Glomerular endothelial cell (primary cell): ENCODE data around the gene FANCI. TPM values are rescaled to one million over a fixed set of nuclear protein-coding genes. Genes with fewer than 3 reads are reported as not detected.
"Not testable (repeated sequence)": the region's sequence is repeated elsewhere in the genome, so short reads cannot be mapped to it uniquely, and the experiment has no call there.

Experiments
- DNase-seq: peaks from one replicate; pipeline ENCODE4 v3.0.0-alpha.2; 2011; ENCODE audit warnings: low read depth, low spot score; ENCODE audit errors: extremely low read depth
- total RNA-seq: library from RNA; depleted of rRNA; stranded (reverse); fragments of >200 nt; gene quantifications from 2 replicates; pipeline ENCODE4 v1.2.3, GENCODE V29; 2015

FANCI gene
- total RNA-seq, 1 donor from 2014 or later: 14.6 TPM

- DNase-seq: no peak
Measured at GRCh38 chr15:89221543-89221942, 22.2 kb upstream of the FANCI start, which contains the start of gene RLBP1. RLBP1 (minus strand) TSS chr15:89221579; CDS start chr15:89218975, 2,604 bp downstream.

DNA sequence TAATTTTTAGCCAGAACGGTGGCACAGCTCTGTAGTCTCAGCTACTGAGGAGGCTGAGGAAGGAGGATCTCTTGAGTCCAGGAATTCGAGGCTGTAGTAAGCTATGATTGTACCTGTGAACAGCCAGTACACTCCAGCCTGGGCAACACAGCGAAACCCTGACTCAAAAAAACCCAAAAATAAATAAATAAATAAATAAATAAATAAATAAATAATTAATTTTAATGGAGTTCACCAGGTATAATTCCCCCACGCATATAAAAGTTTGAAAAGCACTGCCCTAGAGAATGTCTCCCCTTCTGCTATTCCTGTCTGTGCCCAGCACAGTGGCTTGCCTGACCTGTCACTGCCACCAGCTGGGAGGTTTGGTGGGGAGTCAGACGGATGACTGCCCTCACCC is 18.2 kb upstream of the FANCI start:
- DNase-seq: no peak

GRCh38 chr15:89226359-89227221 is 17.2 kb upstream of the FANCI start:
- no peak for DNase-seq

GRCh38 chr15:89227425-89227824 is 16.4 kb upstream of the FANCI start:
- no peak for DNase-seq

DNA sequence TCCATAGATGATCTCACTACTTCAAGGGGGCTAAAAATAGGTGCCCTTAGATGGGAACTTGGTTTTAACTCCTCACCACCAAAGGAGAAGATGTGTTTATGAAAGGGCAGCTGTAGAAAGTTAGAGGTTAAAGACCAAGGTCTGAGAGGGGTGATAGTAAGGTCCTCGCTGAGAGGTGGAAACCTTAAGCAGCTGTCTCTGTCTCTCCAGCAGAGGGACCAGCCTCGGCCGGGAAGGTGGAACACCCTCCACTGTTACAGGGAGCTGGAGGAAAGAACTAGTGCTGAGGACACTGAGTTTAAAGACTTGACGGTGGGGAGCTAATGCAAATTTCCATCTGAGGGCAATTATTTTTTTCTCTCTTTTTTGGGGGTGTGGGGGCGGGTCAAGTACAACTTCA is 13.5 kb upstream of the FANCI start:
- DNase-seq: no peak

DNA sequence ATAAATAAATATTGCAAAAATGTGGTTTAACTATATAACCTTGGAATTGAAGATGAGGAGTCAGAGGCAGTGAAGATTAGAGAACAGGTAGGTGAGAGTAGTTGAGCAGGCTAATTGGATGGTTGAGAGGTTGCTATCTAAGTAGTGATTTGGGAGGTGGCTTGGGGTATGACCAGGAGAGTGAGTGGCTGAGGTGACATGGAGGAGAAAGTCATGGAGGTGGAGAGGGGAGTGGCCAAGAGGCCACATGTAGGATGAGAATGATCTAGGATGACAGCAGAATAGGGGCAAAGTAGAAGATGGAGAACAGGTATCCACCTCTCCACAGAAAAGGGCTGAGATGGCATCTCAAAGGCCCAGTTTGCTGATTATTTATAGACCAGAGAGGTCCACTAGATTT is 11.9 kb upstream of the FANCI start:
- DNase-seq: no peak

DNA sequence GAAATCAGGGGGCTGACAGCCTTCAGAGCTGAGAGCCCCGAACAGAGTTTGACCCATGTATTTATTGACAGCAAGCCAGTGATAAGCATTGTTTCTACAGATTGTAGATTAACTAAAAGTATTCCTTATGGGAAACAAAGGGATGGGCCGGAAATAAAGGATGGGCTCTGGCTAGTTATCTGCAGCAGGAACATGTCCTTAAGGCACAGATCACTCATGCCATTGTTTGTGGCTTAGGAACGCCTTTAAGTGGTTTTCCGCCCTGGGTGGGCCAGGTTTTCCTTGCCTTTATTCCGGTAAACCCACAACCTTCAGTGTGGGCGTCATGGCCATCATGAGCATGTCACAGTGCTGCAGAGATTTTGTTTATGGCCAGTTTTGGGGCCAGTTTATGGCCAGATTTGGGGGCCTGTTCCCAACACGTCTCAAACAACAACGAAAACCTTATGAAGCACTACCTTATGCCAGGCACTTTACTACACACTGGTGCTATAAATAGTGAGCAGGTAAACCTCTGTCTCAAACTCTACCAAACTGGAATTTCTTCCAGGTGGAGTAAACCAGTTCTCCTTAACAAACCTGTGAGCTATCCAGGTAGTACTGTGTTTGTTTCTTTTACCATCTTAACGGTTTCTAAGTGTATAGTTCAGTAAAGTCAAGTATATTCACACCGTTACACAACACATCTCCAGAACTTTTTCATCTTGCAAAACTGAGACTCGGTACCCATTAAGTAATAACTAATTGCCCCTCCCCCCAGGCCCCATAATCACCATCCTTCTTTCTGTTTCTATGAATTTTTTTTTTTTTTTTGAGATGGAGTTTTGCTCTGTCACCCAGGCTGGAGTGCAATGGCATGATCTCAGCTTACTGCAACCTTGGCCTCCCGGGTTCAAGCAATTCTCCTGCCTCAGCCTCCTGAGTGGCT is 3.6 kb upstream of the FANCI start:
- not testable (repeated sequence) for DNase-seq

DNA sequence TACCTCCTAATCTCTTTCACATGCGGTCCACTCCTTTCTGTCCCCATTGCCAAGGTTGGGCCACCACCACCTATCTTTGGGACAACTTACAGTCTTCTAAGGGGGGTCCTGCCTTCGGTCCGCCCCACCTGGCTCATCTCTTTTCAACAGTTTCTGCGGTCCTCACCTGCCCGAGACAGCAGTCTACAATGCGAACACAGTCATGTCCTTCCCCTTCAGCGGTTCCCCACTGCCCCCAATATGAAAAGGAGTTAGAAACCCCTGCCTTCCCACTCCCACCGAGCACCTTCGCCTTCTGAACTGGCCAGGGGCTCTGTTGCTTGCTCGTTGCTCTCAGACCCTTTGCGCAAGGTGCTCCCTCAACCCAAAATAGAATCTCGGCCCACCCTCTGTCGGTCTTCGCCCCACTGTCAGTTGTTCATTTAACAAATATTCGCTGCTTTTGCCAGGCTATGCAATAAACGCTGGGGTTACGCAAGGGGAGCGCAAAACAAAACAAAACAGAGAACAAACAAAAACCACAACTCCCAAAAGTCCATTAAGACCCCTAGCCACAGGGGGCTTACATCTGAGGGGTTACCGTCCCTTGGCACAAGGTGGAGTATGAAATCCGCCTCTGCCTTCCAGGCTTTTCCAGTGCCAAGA is 611 bp upstream of the FANCI start:
- no peak for DNase-seq

GRCh38 chr15:89244574-89244903 is 760 bp downstream of the FANCI start:
- DNase-seq: no peak

GRCh38 chr15:89247446-89247845 is 3.7 kb downstream of the FANCI start:
- DNase-seq: no peak

GRCh38 chr15:89248584-89248983 is 4.8 kb downstream of the FANCI start:
- no peak for DNase-seq

DNA sequence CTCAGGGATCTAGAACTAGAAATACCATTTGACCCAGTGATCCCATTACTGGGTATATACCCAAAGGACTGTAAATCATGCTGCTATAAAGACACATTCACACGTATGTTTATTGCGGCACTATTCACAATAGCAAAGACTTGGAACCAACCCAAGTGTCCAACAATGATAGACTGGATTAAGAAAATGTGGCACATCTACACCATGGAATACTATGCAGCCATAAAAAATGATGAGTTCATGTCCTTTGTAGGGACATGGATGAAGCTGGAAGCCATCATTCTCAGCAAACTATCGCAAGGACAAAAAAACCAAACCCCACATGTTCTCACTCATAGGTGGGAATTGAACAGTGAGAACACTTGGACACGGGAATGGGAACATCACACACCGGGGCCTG is 6.4 kb downstream of the FANCI start:
- DNase-seq: not testable (repeated sequence)

DNA sequence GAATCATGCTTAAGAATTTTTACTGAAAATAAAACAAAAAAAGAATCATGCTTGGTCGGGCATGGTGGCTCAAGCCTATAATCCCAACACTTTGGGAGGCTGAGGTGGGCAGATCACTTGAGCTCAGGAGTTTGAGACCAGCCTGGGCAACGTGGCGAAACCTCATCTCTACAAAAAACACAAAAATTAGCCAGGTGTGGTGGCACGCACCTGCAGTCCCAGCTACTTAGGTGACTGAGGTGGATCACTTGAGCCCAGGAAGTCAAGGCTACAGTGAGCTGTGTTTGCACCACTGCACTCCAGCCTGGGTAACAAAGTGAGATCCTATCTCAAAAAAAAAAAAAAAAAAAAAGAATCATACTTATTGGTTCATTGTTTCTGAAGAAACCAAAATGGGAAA is 33.5 kb downstream of the FANCI start:
- not testable (repeated sequence) for DNase-seq

DNA sequence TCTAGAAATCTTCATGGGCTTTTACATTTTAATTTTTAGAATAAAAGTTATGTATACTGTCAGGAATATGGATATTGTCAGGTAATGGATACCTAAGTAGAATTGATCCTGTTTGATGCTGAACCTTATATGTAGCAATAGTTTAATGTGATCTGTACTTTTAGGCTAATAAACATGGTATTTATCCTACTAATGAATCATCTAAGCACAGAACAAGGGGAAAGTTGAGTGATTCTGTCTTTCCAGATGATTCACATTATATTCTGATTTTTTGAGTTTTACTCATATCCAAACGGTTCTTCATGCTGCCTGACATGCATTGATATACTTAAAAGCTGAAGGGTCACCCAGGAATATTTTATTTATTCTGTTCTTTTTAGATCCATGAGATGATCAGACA is 34.5 kb downstream of the FANCI start:
- DNase-seq: no peak

DNA sequence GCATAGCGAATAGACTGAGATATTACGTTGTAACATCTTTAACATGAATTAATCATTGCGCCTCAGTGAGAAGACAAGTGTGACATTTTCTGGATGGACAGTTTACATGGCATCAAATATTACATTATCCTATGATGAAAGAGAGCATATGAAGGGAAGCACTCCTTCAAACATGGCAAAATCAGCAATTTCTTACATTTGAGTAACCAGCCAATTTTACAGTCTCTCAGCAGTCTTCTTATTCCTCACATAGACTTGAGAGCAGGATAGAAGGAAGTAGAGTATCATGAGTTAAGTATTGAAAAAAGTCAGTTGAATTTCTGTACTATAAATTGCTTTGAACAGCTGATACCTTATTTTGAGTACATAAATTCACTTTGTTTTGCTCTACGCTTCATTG is 38.9 kb downstream of the FANCI start:
- no peak for DNase-seq

DNA sequence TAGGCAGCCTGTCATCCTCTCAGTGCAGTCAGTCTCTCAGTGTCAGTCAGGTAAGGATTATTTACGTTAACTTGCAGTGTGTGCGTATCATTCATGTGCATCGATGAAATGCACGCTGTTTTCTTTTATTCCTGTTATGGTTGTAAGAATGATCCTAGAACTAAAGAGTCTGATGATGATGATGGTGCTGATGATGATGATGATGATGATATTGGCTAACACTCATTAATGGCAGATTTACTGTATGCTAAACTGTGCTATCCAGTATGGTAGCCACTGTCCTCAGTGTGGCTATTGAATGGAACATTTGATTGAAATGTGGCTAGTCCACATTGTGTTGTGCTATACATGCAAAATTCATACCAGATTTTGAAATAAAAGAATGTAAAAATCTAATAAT is 39.4 kb downstream of the FANCI start:
- no peak for DNase-seq

DNA sequence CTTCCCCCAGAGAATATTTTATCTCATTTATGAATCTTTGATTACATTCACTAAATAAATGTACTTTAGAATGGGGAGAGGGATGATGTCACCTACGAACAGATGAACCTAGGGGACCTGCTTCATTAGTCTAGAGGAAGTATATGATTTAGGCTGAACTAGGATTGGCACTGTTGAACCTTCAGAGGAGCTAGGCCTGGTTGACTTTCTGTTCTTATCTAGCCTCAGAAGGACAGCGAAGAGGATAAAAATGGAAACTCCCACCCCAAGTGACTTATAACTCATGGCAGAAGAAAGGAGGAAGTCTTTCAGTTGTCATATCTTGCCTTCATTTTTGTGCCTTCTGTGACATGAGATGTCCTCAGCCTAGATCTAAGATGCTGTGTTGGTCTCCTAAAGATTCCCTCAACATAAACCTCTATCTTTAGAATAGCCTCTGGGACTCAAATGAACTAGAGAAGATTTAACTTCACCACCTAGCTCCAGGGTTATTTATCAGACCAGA is 48.2 kb downstream of the FANCI start:
- no peak for DNase-seq

- DNase-seq: no peak
Measured at GRCh38 chr15:89293012-89293411, 49.2 kb downstream of the FANCI start.

DNA sequence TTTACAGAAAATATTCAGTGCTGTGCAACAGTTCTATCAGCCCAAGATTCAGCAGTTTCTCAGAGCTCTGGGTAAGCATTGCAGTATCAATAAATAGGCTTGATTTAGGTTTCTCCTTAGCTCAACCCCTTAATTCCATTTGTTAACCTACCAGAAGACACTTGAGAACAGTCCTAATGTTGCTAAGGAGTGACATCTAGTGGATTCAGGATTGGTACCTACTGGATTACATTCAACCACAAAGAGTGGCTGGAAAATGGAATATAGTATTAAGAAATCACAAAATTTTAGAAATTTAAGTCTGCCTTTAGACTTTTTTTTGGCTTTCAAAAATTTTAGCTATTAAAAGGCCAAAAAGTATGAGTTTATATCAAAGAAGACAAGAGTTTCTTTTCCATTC is 56.1 kb downstream of the FANCI start:
- DNase-seq: no peak

- no peak for DNase-seq
Measured at GRCh38 chr15:89301304-89302089, 57.7 kb downstream of the FANCI start.
